RWPE1 (cell line): Measurements from ENCODE around the gene HSFX2.
"Not testable (repeated sequence)": the region's sequence is repeated elsewhere in the genome, so short reads cannot be mapped to it uniquely, and the experiment has no call there.

ENCODE experiments used
- CTCF ChIA-PET: fragments of 350-600 bp; sonication (Branson Sonifier 250); formaldehyde crosslinking; extraction: SDS; loops from one replicate; lab custom pipeline; 2021; lab: Yijun Ruan, JAX
- POLR2A ChIA-PET: fragments of 400-600 bp; formaldehyde crosslinking; extraction: SDS; loops from one replicate; lab custom pipeline; 2020; ENCODE audit warnings: antibody characterized with exemption; ENCODE audit not compliant: low non-redundant PET; lab: Yijun Ruan, JAX
- DNase-seq: peaks from one replicate; pipeline ENCODE4 v3.0.0; 2012; ENCODE audit warnings: low spot score
- H3K27ac ChIP-seq: fragments of 450-650 bp; 2 replicates; pipeline ENCODE4 v1.5.1; 2017
- CTCF ChIP-seq: fragments of 450-650 bp; conservative IDR thresholded peaks from 2 replicates; pipeline ENCODE4 v1.5.1; 2017; ENCODE audit warnings: low read depth, mild to moderate bottlenecking

HSFX2 gene

GRCh38 chrX:149563359-149563758 lies 31.8 kb downstream of the HSFX2 start:
- no peak overlapping the region for H3K27ac ChIP-seq
- POLR2A ChIA-PET = no interaction called here
- DNase-seq = no peak
- CTCF ChIA-PET = no interaction called here
- TF ChIP-seq CTCF = no peak

GRCh38 chrX:149555251-149555650 lies 39.9 kb downstream of the HSFX2 start:
- POLR2A ChIA-PET, DNase-seq, CTCF ChIA-PET, H3K27ac ChIP-seq: not testable (repeated sequence)

- DNase-seq, CTCF ChIA-PET, H3K27ac ChIP-seq, POLR2A ChIA-PET: not testable (repeated sequence)
These were observed 43.2 kb downstream of the HSFX2 start for GRCh38 chrX:149551939-149552248.

GRCh38 chrX:149551245-149551938 lies 43.7 kb downstream of the HSFX2 start:
- POLR2A ChIA-PET, CTCF ChIA-PET, H3K27ac ChIP-seq, DNase-seq: not testable (repeated sequence)

- DNase-seq, CTCF ChIA-PET, H3K27ac ChIP-seq, POLR2A ChIA-PET: not testable (repeated sequence)
These were observed 44.7 kb downstream of the HSFX2 start for GRCh38 chrX:149550454-149550853.

- H3K27ac ChIP-seq, CTCF ChIA-PET, POLR2A ChIA-PET, DNase-seq: not testable (repeated sequence)
These were observed 45.4 kb downstream of the HSFX2 start, which contains the start of gene HSFX3 for GRCh38 chrX:149549701-149550100. Gene HSFX3, minus strand, starts transcription at chrX:149549924. Its CDS starts 72 bp downstream, at chrX:149549852.

GRCh38 chrX:149547782-149548181 lies 47.3 kb downstream of the HSFX2 start:
- DNase-seq, H3K27ac ChIP-seq, CTCF ChIA-PET, POLR2A ChIA-PET: not testable (repeated sequence)

GRCh38 chrX:149546962-149547361 lies 48.2 kb downstream of the HSFX2 start:
- DNase-seq, CTCF ChIA-PET, POLR2A ChIA-PET, H3K27ac ChIP-seq: not testable (repeated sequence)

- DNase-seq, CTCF ChIA-PET, POLR2A ChIA-PET, H3K27ac ChIP-seq: not testable (repeated sequence)
These were observed 49.3 kb downstream of the HSFX2 start for GRCh38 chrX:149545545-149546543.
